Bronchial epithelial cell (primary cell): ENCODE results near the gene UBE2L3. TPM values are rescaled to one million over a fixed set of nuclear protein-coding genes. Genes with fewer than 3 reads are reported as not detected.
"Not testable (repeated sequence)": the region's sequence is repeated elsewhere in the genome, so short reads cannot be mapped to it uniquely, and the experiment has no call there.

ENCODE experiments used
- DNase-seq: peaks from one replicate; pipeline ENCODE4 v3.0.0-alpha.2; 2010; ENCODE audit warnings: low read depth
- FAIRE-seq: peaks from 2 replicates; lab custom pipeline; 2011; peaks lifted over from hg19 to GRCh38; lab: Jason Lieb, UNC
- H3K27me3 ChIP-seq: 2 replicates; pipeline ENCODE4 v1.5.1; 2011; ENCODE audit warnings: low read length; ENCODE audit not compliant: control insufficient read depth, insufficient read depth
- H3K36me3 ChIP-seq: 2 replicates; pipeline ENCODE4 v1.5.1; 2011; ENCODE audit warnings: low read length; ENCODE audit not compliant: control insufficient read depth, insufficient read depth
- H3K4me3 ChIP-seq: 2 replicates; pipeline ENCODE4 v1.5.1; 2011; ENCODE audit warnings: mild to moderate bottlenecking, low read depth, low read length, control low read depth
- total RNA-seq: library from RNA; depleted of rRNA; stranded (reverse); fragments of >200 nt; gene quantifications from 2 replicates; pipeline ENCODE4 v1.2.1, GENCODE V29; 2014
- TF ChIP-seq, protein P1 (sequence below): IDR thresholded peaks from 2 replicates; pipeline ENCODE4 v1.5.1; 2011; ENCODE audit warnings: mild to moderate bottlenecking, moderate library complexity, low read length, control low read depth, inconsistent platforms; ENCODE audit not compliant: insufficient read depth, severe bottlenecking

UBE2L3 gene
- total RNA-seq, 1 donor from 2014 or later: 14.7 TPM

DNA sequence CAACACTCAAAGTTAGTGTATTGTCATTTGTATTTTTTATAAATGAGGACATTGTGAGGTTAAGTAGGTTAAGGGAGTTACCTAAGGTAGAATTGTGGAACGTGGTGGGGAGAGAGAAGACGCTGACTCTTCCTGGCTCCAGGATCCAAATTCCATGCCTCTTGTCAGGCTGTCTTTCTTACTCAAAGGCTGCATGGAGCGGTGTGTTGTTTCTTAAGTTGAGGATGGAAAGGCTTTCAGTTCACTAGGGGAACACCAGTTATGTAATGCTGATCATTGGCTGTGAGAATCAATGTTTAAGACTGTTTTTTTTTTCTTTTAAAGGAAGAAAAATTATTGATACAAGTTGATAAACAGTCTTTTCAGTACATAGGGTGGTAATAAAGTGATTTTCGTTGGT lies 2.9 kb downstream of the UBE2L3 start:
- no peaks in the 10 kb centered on the region for H3K27me3 ChIP-seq
- peaks cover 5% of the 10 kb centered on the region for H3K36me3 ChIP-seq
- TF ChIP-seq, protein P1, sequence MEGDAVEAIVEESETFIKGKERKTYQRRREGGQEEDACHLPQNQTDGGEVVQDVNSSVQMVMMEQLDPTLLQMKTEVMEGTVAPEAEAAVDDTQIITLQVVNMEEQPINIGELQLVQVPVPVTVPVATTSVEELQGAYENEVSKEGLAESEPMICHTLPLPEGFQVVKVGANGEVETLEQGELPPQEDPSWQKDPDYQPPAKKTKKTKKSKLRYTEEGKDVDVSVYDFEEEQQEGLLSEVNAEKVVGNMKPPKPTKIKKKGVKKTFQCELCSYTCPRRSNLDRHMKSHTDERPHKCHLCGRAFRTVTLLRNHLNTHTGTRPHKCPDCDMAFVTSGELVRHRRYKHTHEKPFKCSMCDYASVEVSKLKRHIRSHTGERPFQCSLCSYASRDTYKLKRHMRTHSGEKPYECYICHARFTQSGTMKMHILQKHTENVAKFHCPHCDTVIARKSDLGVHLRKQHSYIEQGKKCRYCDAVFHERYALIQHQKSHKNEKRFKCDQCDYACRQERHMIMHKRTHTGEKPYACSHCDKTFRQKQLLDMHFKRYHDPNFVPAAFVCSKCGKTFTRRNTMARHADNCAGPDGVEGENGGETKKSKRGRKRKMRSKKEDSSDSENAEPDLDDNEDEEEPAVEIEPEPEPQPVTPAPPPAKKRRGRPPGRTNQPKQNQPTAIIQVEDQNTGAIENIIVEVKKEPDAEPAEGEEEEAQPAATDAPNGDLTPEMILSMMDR: no peak
- FAIRE-seq (no peak), DNase-seq (no peak)
- H3K4me3 ChIP-seq: no peak overlapping the region

- no peak for FAIRE-seq
- Histone ChIP-seq H3K4me3 (no peak overlapping the region), H3K36me3 (peaks cover 5% of the 10 kb centered on the region), H3K27me3 (no peaks in the 10 kb centered on the region)
- DNase-seq: no peak
- TF ChIP-seq, protein P1: no peak
These were observed 4.2 kb downstream of the UBE2L3 start for GRCh38 chr22:21571679-21572078.

GRCh38 chr22:21573293-21573734 lies 5.8 kb downstream of the UBE2L3 start:
- peaks cover 5% of the 10 kb centered on the region for H3K36me3 ChIP-seq
- FAIRE-seq (no peak), DNase-seq (no peak)
- no peak overlapping the region for H3K4me3 ChIP-seq
- H3K27me3 ChIP-seq: no peaks in the 10 kb centered on the region
- TF ChIP-seq, protein P1: no peak

- Histone ChIP-seq H3K27me3 (no peaks in the 10 kb centered on the region), H3K36me3 (peaks cover 7% of the 10 kb centered on the region), H3K4me3 (no peak overlapping the region)
- FAIRE-seq (no peak), DNase-seq (no peak)
- TF ChIP-seq, protein P1: no peak
These were observed 6.4 kb downstream of the UBE2L3 start for GRCh38 chr22:21573750-21574494.

- no peak for FAIRE-seq
- H3K4me3 ChIP-seq: no peak overlapping the region
- no peaks in the 10 kb centered on the region for H3K27me3 ChIP-seq
- TF ChIP-seq, protein P1: no peak
- DNase-seq: no peak
- peaks cover 2% of the 10 kb centered on the region for H3K36me3 ChIP-seq
These were observed 11.9 kb downstream of the UBE2L3 start for GRCh38 chr22:21579474-21579851.

- not testable (repeated sequence) for H3K4me3 ChIP-seq, H3K36me3 ChIP-seq, FAIRE-seq, H3K27me3 ChIP-seq, DNase-seq
These were observed 13.1 kb downstream of the UBE2L3 start for GRCh38 chr22:21580623-21581007.

DNA sequence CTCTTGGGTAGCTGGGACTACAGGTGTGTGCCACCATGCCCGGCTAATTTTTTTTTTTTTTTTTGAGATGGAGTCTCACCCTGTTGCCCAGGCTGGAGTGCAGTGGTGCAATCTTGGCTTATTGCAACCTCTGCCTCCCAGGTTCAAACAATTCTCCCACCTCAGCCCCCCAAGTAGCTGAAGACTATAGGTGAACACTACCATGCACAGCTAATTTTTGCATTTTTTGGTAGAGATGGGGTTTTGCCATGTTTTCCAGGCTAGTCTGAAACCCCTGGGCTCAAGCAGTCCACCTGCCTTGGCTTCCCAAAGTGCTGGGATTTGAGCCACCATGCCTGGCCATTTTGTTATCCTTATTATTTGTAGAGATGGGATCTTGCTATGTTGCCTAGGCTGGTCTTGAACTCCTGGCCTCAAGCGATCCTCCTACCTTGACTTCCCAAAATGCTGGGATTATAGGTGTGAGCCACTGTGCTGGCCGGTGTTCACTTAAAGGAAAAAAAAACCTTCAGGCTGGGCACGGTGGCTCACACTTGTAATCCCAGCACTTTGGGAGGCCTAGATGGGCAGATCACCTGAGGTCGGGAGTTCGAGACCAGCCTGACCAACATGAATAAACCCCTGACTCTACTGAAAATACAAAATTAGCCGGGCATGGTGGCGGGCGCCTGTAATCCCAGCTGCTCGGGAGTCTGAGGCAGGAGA lies 13.6 kb downstream of the UBE2L3 start:
- not testable (repeated sequence) for FAIRE-seq, H3K36me3 ChIP-seq, H3K4me3 ChIP-seq, DNase-seq, H3K27me3 ChIP-seq
